Smooth muscle cell (in vitro differentiated cells): Measurements from ENCODE around the gene OR8B4. TPM values are rescaled to one million over a fixed set of nuclear protein-coding genes. Genes with fewer than 3 reads are reported as not detected.

ENCODE experiments used
- DNase-seq: peaks from one replicate; lab custom pipeline; 2025; ENCODE audit not compliant: unreplicated experiment; lab: John Stamatoyannopoulos, UW
- H2AFZ ChIP-seq: fragments of 200-600 bp; sonication (generic); 2 replicates; pipeline ENCODE4 v1.6.0; 2016; ENCODE audit warnings: antibody characterized with exemption, low read depth, mild to moderate bottlenecking
- H3F3A ChIP-seq: fragments of 200-600 bp; sonication (generic); 2 replicates; pipeline ENCODE4 v1.6.0; 2017; ENCODE audit warnings: antibody characterized with exemption, low read depth
- H3K27ac ChIP-seq: fragments of 200-600 bp; sonication (generic); 2 replicates; pipeline ENCODE4 v1.5.1; 2016; ENCODE audit warnings: low read depth, mild to moderate bottlenecking
- H3K27me3 ChIP-seq: fragments of 200-600 bp; sonication (generic); 2 replicates; pipeline ENCODE4 v1.6.1; 2016; ENCODE audit warnings: low read depth, mild to moderate bottlenecking
- H3K36me3 ChIP-seq: fragments of 200-600 bp; sonication (generic); 2 replicates; pipeline ENCODE4 v1.5.1; 2016; ENCODE audit warnings: low read depth
- H3K4me1 ChIP-seq: fragments of 200-600 bp; sonication (generic); 2 replicates; pipeline ENCODE4 v1.5.1; 2016; ENCODE audit warnings: low read depth
- H3K4me2 ChIP-seq: fragments of 200-600 bp; sonication (generic); 2 replicates; pipeline ENCODE4 v1.6.0; 2016; ENCODE audit warnings: mild to moderate bottlenecking
- H3K4me3 ChIP-seq: fragments of 200-600 bp; sonication (generic); 2 replicates; pipeline ENCODE4 v1.5.1; 2016; ENCODE audit warnings: mild to moderate bottlenecking
- H3K79me2 ChIP-seq: fragments of 200-600 bp; sonication (generic); 2 replicates; pipeline ENCODE4 v1.6.0; 2016; ENCODE audit warnings: low read depth, mild to moderate bottlenecking
- H3K9ac ChIP-seq: fragments of 200-600 bp; sonication (generic); 2 replicates; pipeline ENCODE4 v1.6.0; 2016; ENCODE audit warnings: low read depth
- H3K9me3 ChIP-seq: fragments of 200-600 bp; sonication (generic); replicated peaks from 2 replicates; pipeline ENCODE4 v1.5.1; 2016; ENCODE audit warnings: low read depth
- H4K20me1 ChIP-seq: fragments of 200-600 bp; sonication (generic); 2 replicates; pipeline ENCODE4 v1.6.0; 2016; ENCODE audit warnings: low read depth
- CTCF ChIP-seq: fragments of 200-600 bp; sonication (generic); IDR thresholded peaks from 2 replicates; pipeline ENCODE4 v1.5.1; 2017; ENCODE audit warnings: borderline replicate concordance, mild to moderate bottlenecking, antibody characterized with exemption; ENCODE audit not compliant: insufficient read depth, poor library complexity, severe bottlenecking
- WGBS: methylation state at CpG from one replicate; pipeline ENCODE4 v1.1.7; 2016; ENCODE audit warnings: low lambda C conversion rate; 5-methylcytosine and 5-hydroxymethylcytosine counted together
- polyA plus RNA-seq: library from polyadenylated mRNA; unstranded; fragments of >200 nt; fragmentation: Nextera tagmentation; extraction: Ambion mirVana; gene quantifications from 2 replicates; pipeline ENCODE4 v1.2.1, GENCODE V29; 2016
- total RNA-seq: library from RNA; depleted of rRNA; stranded (reverse); fragments of >200 nt; gene quantifications from 2 replicates; pipeline ENCODE4 v1.2.3, GENCODE V29; 2014

OR8B4 gene
- total and polyA plus RNA-seq, 2 experiments from 2014 or later: not detected

- TF ChIP-seq CTCF: no peak
- WGBS: 86% methylated on average over 11 of the region's 11 CpGs
- no peak for DNase-seq
Observed at GRCh38 chr11:124470561-124471227, 46.0 kb upstream of the OR8B4 start.

GRCh38 chr11:124467381-124467927, 42.8 kb upstream of the OR8B4 start:
- no peak overlapping the region for H2AFZ ChIP-seq
- H3K9ac ChIP-seq: no peak overlapping the region
- no peak overlapping the region for H3K4me3 ChIP-seq
- no peaks in the 10 kb centered on the region for H4K20me1 ChIP-seq
- H3K36me3 ChIP-seq: no peaks in the 10 kb centered on the region
- H3K27ac ChIP-seq: no peak overlapping the region
- no peak for TF ChIP-seq CTCF
- no peaks in the 10 kb centered on the region for H3F3A ChIP-seq
- H3K27me3 ChIP-seq: peaks cover 7% of the 10 kb centered on the region
- no peaks in the 10 kb centered on the region for H3K79me2 ChIP-seq
- H3K4me1 ChIP-seq: no peaks in the 10 kb centered on the region
- WGBS: 94% methylated on average over 8 of the region's 8 CpGs
- H3K9me3 ChIP-seq: no peaks in the 10 kb centered on the region
- DNase-seq: no peak
- H3K4me2 ChIP-seq: no peak overlapping the region

More at GRCh38 chr11:124470561-124471227, 46.0 kb upstream of the OR8B4 start:
- no peak overlapping the region for H3K9ac ChIP-seq
- H3K4me3 ChIP-seq: no peak overlapping the region
- no peak overlapping the region for H3K4me2 ChIP-seq
- H4K20me1 ChIP-seq: no peaks in the 10 kb centered on the region
- H3K27ac ChIP-seq: no peak overlapping the region
- H3K79me2 ChIP-seq: no peaks in the 10 kb centered on the region
- H3F3A ChIP-seq: no peaks in the 10 kb centered on the region
- no peaks in the 10 kb centered on the region for H3K36me3 ChIP-seq
- H2AFZ ChIP-seq: no peak overlapping the region
- no peaks in the 10 kb centered on the region for H3K9me3 ChIP-seq
- H3K4me1 ChIP-seq: no peaks in the 10 kb centered on the region
- peaks cover 7% of the 10 kb centered on the region for H3K27me3 ChIP-seq

DNA sequence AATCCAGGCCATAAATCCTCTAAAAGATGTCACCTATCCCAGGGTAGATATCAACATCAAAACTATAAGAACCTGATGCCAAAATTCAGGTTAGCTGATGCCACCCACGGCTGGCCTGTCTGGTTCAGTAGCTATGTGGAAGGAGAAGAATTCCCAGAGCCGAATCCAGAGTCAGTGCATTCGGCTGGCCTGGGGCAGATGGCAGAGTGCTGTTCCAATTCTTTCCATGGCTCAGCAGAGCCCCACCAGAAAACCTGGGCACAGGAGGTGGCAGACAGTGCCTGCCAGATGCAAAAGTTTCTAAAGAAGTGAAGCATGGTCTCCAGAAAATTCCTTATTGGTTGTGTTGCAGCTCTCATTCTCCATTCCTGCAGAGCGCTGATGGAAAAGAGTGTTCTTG, 40.7 kb upstream of the OR8B4 start:
- H3K4me3 ChIP-seq: no peak overlapping the region
- TF ChIP-seq CTCF: no peak
- H3K4me1 ChIP-seq: no peaks in the 10 kb centered on the region
- H2AFZ ChIP-seq: no peak overlapping the region
- H3K9me3 ChIP-seq: no peaks in the 10 kb centered on the region
- no peak overlapping the region for H3K9ac ChIP-seq
- no peak for DNase-seq
- H4K20me1 ChIP-seq: no peaks in the 10 kb centered on the region
- no peak overlapping the region for H3K4me2 ChIP-seq
- H3K36me3 ChIP-seq: no peaks in the 10 kb centered on the region
- H3K27ac ChIP-seq: no peak overlapping the region
- H3K27me3 ChIP-seq: peaks cover 7% of the 10 kb centered on the region
- WGBS: 87% methylated on average over 4 of the region's 4 CpGs
- no peaks in the 10 kb centered on the region for H3F3A ChIP-seq
- H3K79me2 ChIP-seq: no peaks in the 10 kb centered on the region

GRCh38 chr11:124463990-124464389, 39.3 kb upstream of the OR8B4 start:
- H3K4me2 ChIP-seq: no peak overlapping the region
- no peaks in the 10 kb centered on the region for H3K4me1 ChIP-seq
- no peak overlapping the region for H2AFZ ChIP-seq
- no peak overlapping the region for H3K4me3 ChIP-seq
- WGBS: 84% methylated on average over 5 of the region's 5 CpGs
- no peaks in the 10 kb centered on the region for H3K9me3 ChIP-seq
- no peaks in the 10 kb centered on the region for H3K36me3 ChIP-seq
- H3K27me3 ChIP-seq: peaks cover 7% of the 10 kb centered on the region
- no peaks in the 10 kb centered on the region for H3K79me2 ChIP-seq
- H3K27ac ChIP-seq: no peak overlapping the region
- DNase-seq: no peak
- no peak for TF ChIP-seq CTCF
- no peak overlapping the region for H3K9ac ChIP-seq
- H3F3A ChIP-seq: no peaks in the 10 kb centered on the region
- no peaks in the 10 kb centered on the region for H4K20me1 ChIP-seq
